ENCODE measurements around the gene CYP27A1. TPM values are rescaled to one million over a fixed set of nuclear protein-coding genes. Genes with fewer than 3 reads are reported as not detected.
"Not testable (repeated sequence)": the region's sequence is repeated elsewhere in the genome, so short reads cannot be mapped to it uniquely, and the experiment has no call there.

The CYP27A1 gene
- total RNA-seq, 1 donor: 0.27 TPM

DNA sequence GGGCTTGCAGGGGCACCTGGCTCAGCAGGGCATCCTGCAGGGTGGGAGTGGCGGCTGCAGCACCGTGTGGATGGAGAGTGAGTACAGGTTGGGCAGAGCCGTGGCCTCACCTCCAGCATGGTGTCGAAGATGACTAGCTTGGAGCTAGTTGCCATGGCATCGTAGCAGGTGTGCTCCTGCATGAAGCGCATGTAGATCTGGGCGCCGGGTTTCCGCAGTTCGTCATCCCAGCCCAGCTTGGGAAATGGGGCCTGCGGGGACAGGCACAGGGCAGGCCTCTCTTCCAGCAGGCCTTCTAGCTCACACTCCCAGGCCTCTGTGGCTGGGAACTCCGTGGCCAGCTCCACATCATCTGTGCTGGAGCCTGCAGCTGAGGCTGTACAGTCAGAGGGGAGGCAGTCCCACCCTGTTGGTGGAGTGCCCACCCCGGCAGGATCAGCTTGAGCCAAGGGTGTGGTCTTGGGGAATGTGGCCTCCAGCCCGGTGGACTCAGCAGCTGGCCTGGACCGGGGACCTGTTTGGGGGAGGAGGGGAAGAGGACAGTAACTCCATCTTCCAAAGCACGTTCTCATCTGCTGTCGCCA, 48.0 kb downstream of the CYP27A1 start:
- no peak for DNase-seq (ENCODE audit: low read depth in 2 of 3, low spot score in 2 of 3)

DNA sequence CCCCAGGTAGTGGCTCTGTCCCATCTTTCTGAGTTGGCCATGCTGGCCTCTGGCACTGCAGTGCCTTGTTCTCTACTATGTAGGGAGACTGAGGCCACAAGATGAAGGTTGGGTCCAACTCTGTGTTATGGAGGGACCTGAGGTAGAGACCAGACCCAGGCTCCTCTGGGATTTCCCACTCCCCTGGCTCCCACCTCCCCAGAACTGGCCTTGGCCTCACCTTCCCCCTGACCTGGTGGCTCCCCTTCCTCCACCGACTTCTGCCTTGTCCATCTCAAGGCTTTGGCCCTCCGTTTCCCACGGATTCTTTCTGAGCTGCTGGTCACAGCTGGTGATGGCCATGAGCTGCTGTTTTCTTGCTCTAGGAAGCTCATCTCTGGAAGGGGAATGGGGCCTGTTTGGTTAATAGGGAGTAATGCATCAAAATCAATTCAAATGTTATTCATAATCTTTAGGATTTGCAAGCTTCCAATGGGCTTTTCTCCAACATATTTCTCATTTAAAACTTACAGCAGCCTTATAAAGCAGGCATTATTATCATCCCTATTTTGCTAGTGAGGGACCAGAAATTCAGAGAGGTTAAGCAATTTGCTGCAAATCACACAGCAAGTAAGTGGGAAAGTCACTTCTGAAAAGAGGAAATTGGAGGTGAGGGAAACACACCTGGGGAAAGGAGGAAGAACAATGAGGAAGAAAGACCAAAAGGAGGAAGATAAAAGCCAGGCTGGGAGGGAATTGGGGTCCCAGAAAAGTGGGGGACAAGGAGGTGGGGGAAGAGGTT, 48.8 kb downstream of the CYP27A1 start:
- no peak for DNase-seq (ENCODE audit: low read depth in 2 of 3, low spot score in 2 of 3)

DNA sequence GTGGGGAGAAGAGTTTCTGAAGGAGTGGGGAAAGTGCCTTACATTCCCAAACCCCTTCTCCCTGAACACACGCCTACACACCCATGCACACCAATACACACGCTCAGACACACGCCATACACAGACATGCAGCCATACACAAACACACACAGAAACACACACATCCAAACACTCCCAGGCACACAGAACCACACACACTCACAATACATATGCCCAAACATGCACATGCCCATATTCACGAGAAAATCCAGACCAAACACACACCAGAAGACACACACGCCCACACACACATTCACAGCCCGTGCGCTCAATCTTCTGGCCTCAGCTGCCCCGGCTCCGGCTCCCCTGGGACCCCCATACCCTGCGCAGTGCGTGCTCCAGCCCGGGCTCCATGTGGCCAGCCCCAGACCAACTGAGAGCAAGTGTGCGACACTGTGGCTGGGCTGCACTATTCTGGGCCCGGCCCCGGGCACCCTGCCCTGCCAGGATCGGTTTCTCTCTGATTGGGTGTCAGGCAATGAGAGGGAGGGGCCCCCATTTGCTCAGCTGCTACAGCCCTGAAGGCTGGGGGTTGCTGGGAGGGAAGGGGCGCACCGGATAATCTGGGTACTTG, 49.5 kb downstream of the CYP27A1 start, which contains the start of gene PRKAG3:
Gene PRKAG3 (minus strand): TSS at position 426 of the 613 bp plus-strand sequence.
- no peak for DNase-seq (ENCODE audit: low read depth in 2 of 3, low spot score in 2 of 3)

DNA sequence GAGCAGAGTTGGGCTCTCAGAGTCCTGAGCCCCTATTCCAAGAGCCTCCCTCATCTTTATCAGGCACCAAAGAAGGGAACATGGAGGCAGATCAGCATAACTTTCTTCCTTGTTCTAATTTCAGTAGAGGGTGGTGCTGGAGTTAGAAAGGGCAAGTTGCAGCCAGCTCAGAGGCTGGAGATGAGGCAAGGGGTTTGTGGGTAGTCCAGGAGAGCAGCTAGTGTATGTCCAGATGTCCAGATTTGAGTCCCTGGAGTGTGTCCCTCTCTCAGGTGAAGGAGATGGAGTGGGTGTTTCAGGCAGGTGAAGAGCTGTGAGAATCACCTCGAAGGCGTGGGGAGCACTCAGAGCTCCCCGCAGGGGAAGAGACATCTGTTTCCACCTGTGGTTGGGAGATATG, 50.1 kb downstream of the CYP27A1 start:
- DNase-seq (ENCODE audit: low read depth in 2 of 3, low spot score in 2 of 3): no peak

DNA sequence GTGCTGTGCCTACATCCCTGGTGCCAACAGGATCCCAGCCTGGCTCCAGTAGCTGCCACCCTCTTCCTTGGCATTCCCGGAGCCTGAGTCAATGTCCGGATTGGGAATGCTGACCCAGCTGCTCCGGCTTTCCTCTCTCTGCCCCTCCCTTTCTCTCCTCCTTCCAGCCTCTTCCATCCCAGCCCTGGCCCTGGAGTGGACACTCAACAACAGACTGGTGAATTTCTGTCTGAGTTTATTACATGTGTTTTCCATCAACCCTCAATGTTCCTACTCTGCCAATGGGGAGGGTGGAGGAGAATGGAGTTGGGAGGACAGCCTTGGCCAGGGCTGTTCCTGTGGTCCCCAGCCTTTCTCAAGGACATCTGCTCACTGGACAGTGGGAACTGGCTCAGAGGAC, 50.6 kb downstream of the CYP27A1 start:
- DNase-seq (ENCODE audit: low read depth in 2 of 3, low spot score in 2 of 3): no peak

DNA sequence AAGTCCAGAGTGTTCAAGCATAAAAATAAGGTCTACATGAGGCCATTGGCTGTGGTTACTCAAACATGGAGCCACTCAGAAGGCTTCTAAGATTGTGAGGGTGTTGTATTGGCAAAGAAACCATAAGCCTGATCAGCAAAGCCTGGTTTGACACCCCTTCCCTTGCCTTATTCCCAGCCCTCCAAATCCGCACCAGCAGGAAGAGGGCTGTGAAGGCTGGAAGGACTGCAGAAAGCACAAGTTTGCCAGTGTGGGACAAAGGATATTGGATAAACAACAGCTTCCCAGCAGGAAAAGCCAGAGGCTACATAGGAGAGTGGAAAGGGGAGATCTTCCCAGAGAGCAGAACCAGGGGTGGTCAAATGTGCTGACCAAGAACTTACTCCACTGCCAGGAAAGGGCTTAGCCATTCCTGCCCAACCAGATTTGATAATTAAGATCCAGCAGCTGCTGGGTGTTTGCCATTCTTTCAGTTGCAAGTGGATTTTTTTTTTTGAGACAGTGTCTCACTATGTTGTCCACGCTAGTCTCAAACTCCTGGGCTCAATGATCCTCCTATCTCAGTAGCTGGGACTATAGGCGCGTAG, 51.2 kb downstream of the CYP27A1 start:
- no peak for DNase-seq (ENCODE audit: low read depth in 2 of 3, low spot score in 2 of 3)

DNA sequence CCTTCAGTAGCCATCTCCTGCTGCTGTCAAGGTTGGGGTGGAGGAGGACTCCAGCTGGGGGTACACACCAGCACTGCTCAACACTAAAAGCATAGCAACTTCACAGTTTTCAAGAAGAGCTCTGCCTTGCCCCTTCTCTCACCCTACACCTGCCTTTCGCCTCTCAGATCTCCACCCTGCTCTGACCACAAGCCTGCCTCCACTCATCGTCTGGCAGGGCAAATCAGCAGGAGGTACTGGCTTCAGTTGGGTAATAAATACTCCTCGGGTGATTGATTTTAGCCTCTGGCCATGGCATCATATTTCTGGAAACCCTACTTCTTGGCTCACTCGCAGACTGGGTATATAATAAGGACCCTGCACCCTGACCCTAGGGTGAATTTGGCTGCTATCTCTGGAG, 52.7 kb downstream of the CYP27A1 start:
- DNase-seq (ENCODE audit: low read depth in 2 of 3, low spot score in 2 of 3): no peak

DNA sequence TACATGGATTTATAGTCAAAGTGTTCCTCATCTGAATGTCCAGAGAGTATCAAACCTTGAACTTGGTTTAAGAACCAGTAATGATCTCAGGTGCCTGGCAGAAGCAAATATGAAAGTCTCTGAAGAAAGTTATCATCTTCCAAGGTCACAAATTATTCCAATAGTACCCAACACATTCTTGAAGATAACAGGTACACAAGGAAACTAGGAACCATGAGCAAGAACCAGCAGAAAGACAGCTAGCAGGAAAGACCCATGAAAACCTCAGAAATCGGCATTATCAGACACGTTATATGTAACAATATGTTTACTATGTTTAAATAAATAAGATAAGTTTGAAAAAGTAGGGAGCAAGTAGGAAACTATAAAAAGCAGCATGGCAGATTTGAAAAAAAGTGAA, 55.5 kb downstream of the CYP27A1 start:
- no peak for DNase-seq (ENCODE audit: low read depth in 2 of 3, low spot score in 2 of 3)

DNA sequence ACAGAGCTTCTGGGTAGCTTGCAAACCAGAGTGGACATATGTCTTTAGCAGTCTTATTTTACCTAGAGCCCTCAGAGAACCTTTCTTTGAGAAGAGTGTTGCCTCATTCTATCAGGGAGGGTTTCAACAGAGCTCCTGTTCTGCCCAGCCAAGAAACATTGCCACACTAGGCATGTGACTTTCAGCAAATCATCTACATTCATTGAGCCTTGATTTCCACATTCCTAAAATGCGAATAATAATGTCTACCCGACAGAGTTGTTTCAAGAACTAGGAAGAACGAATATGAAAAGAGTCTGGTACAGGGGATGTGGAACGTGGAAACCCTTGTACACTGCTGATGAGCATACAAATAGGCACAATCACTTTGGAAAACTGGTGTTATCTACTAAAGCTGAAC, 57.5 kb downstream of the CYP27A1 start:
- DNase-seq (ENCODE audit: low read depth in 2 of 3, low spot score in 2 of 3): no peak

DNA sequence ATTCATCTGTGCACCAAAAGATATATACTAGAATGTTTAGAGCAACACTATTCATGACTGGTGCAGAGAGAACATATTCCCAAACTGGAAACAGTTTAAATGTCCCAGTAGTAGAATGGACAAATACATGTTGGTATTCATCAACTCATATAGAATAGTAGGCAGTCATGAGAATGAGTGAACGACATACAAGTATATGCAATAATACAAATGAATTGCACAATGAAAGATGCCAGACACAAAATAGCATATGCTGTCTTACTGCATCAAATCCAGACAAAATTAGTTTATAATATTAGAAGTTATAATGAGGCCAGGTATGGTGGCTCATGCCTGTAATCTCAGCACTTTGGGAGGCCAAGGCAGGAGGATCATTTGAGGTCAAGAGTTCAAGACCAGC, 57.9 kb downstream of the CYP27A1 start:
- no peak for DNase-seq (ENCODE audit: low read depth in 2 of 3, low spot score in 2 of 3)

DNA sequence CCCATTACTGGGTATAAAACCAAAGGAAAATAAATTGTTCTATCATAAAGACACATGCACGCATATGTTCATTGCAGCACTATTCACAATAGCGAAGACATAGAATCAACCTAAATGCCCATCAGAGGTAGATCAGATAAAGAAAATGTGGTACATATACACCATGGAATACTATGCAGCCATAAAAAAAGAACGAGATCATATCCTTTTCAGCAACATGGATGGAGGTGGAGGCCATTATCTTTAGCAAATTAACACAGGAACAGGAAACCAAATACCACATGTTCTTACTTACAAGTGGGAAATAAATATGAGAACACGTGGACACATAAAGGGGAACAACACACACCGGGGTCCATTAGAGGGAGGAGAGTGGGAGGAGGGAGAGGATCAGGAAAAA, 62.4 kb downstream of the CYP27A1 start:
- DNase-seq (ENCODE audit: low read depth in 2 of 3, low spot score in 2 of 3): not testable (repeated sequence)

DNA sequence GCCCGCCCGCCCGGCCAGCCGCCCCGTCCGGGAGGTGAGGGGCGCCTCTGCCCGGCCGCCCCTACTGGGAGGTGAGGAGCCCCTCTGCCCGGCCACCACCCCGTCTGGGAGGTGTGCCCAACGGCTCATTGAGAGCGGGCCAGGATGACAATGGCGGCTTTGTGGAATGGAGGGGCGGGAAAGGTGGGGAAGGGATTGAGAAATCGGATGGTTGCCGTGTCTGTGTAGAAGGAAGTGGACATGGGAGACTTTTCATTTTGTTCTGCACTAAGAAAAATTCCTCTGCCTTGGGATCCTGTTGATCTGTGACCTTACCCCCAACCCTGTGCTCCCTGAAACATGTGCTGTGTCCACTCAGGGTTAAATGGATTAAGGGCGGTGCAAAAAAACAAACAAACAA, 65.0 kb downstream of the CYP27A1 start:
- DNase-seq (ENCODE audit: low read depth in 2 of 3, low spot score in 2 of 3): not testable (repeated sequence)

DNA sequence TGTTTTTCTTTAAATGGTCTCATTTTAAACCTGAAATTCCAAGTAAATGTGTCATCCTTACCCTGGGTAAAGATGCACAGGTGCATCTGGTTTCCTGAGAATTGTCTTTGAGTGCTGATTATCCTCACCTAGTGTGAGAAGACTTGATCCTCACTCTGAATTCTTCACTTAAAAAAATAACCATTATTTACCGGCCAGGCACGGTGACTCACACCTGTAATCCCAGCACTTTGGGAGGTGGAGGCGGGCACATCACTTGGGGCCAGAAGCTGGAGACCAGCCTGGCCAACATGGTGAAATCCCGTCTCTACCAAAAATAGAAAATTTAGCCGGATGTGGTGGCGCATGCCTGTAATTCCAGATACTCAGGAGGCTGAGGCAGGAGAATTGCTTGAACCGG, 67.8 kb downstream of the CYP27A1 start:
- no peak for DNase-seq (ENCODE audit: low read depth in 2 of 3, low spot score in 2 of 3)

DNA sequence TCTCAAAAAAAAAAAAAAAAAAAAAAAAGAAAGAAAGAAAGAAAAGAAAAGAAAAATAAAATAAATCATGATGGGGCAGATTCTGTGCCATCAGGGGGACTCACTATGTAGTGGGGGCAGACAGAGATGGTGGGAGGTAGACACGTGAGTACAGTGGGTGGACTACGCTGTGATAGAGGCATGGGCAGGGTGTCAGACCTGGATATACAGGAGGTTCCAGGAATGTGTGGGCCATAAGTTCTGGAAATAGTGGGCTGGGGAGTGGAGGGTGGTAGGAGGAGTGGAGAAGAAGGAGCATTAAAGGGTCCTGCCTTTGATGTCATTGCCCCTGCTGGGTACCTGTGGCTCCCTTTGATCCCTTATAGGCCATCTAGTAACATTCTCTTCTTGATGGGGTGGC, 68.8 kb downstream of the CYP27A1 start:
- DNase-seq (ENCODE audit: low read depth in 2 of 3, low spot score in 2 of 3): no peak

DNA sequence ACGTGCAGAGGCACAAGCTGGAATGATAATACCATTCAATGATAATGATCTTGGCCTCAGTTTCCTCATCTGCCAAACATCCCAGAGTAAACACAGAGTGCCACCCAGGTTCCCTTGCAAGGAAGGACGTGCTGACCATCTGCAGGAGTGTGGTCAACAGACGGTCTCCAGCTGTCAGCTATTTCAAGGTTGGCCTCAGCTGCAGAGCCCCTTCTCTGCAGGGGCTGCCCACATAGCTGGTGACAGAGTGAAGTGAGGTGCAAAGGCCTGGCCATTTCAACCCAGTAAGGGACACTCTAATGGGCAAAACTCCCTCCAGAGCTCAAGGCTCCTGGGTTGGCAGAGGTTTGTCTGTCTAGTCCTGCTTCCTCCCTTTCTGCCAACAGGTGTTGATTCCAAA, 69.3 kb downstream of the CYP27A1 start:
- DNase-seq (ENCODE audit: low read depth in 2 of 3, low spot score in 2 of 3): no peak

DNA sequence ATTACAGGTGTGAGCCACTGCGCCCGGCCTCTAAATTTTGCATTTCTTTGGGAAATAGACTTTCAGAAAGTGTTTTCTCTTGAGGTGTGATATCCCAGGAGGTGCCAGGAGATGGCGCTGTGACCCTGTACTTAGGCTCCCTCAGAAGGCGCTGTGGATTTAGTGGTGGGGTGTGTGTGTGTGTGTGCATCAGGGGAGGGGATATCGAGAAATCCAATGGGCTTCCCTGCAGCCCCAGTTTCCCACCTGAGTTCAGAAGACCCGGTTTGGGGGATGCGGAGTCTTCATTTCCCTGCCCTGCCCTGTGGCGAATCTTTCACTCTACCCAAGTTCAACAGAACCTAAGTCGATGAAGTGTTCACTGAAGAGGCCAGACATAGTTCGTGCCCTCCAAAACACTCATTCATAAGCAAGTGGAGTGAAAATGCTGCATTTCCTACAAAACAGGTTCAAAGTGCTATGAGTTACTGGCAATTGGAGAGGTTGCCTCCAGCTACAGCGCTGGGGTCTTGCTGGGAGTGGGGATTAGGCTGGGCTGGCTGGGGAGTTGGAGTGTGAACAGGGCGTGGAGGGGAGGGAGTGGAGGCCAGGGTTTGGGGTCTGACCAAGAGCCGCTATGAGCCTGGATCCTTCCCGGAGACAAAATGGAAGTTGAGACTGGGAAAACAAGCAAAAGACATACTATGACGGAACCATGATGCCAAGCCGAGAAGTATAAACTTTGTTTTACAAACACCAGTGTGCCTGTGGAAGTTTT, 71.1 kb downstream of the CYP27A1 start:
- peak; percentile 58 to 76 (median 66) for DNase-seq (ENCODE audit: low read depth in 2 of 3, low spot score in 2 of 3)

DNA sequence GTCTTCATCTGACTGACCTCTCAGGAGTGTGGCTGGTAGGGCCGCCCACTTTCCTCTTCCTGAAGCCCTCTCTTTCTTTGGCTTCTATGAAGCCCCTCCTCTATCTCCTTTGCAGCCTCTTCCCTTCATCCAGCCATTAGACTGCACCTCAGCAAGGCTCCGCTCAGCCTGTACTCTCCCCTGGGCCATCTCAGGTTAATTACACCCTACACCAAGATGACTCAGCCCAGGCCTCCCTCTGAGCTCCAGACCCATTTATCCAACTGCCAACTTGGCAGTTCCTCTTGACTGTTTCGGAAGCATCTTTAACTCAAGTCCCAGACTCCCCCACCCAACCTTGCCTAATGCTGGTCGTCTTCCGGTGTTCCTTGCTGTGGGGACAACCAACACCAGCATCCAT, 71.8 kb downstream of the CYP27A1 start:
- peak in 2 of 3 donors; percentile 43 to 61 for DNase-seq (ENCODE audit: low read depth in 2 of 3, low spot score in 2 of 3)

DNA sequence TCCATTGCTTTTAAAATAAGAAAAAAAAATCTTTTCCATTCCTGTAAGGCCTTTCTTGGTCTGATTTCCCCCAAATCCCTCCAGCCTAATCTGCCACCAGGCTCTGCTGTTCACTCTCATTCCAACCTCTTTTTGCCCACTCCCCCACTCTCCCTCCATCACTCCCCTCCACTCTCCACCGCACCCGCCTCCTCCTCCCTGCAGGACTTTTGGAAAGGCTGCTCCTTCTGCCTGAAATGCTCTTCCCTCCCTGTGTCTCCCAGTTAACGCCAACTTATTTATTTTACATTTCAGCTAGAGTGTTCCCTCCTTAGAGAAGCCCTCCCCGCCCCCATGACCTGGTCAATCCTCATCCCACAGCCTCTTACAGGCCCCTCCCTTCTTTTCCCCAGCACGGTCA, 72.9 kb downstream of the CYP27A1 start:
- no peak for DNase-seq (ENCODE audit: low read depth in 2 of 3, low spot score in 2 of 3)

DNA sequence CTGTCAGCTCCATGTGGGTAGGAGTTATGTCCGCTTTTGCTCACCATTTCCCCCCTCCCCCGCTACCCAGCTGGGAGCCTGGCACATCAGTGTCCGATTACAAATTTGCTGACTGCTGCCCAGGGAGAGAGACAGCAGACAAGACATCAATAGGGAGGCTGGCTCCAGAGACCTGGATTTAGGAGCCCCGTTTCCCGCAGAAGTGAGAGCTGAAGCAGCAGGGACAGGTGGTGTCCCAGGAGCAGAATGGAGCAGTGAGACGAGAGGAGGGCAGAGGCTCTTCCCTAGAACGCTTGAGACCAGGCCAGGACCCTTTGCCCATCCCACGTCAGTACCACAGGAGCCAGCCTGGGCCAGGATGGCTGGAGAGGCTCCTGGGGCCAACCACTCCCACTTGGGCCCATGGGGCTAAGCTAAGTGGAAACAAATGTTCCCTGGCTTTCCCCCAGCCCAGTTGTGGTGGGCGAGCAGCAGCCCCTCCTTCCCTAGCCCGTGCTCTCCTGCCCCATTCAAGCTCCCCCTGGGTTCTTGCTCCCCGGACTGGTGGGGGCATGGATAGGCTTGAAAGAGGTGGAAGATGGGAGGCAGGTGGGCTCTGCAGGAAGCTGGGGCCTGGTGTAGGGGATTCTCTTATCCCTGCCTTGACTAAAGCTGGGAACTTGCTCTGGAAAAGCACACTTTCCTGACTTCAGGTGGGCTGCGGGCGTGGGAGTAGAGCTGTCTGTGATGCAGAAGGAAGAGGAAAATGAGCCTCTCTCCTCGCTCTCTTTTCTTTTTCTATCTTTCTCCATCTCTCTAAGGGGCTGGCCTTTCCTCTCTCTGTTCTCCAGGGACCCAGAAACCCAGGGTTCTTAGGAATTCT, 73.6 kb downstream of the CYP27A1 start:
- DNase-seq (ENCODE audit: low read depth in 2 of 3, low spot score in 2 of 3): no peak
